ENCODE measurements around the gene FGR. TPM values are rescaled to one million over a fixed set of nuclear protein-coding genes. Genes with fewer than 3 reads are reported as not detected.

FGR gene
- polyA plus RNA-seq, 1 of the 3 experiments (the other 2 are of a cell fraction): not detected

GRCh38 chr1:27598295-27598687, 36.7 kb downstream of the FGR start:
- Histone ChIP-seq H3K9me3 (no peaks in the 10 kb centered on the region), H3K27ac (ENCODE audit: low read depth in 2 of 2, low read length in 1 of 2) (peak overlapping the region; percentile 60 to 61), H3K4me1 (ENCODE audit: control insufficient read depth in 1 of 2, insufficient read depth in 2 of 2, low read depth in 1 of 2, low read length in 1 of 2) (peaks cover 66 to 84% of the 10 kb centered on the region in 2 experiments), H3K9ac (peak overlapping the region; percentile 23; the same call in 1 of the 2 replicates), H3K36me3 (replicated peaks in 1 of 2; ENCODE audit: control insufficient read depth in 1 of 2, insufficient read depth in 2 of 2, low read length in 1 of 2) (no peaks in the 10 kb centered on the region), H4K20me1 (ENCODE audit: insufficient read depth) (peaks cover 88% of the 10 kb centered on the region), H3K9me2 (no peaks in the 10 kb centered on the region), H3K4me2 (peak overlapping the region; percentile 100), H3K4me3 (ENCODE audit: low read depth in 2 of 2, low read length in 1 of 2) (peak overlapping the region in 1 of 2 experiments; percentile 33; a peak in 1 of 4 replicates), H3K79me2 (ENCODE audit: insufficient read depth) (peaks cover 99% of the 10 kb centered on the region), H3K27me3 (ENCODE audit: insufficient read depth) (no peaks in the 10 kb centered on the region), H2AFZ (ENCODE audit: low read depth) (no peak overlapping the region), H3F3A (replicated peaks; ENCODE audit: insufficient read depth) (peaks cover 19% of the 10 kb centered on the region)
- ChIA-PET POLR2A (no interaction called here), CTCF (interaction anchor here (1.2 to 27.7 kb wide), 4 partner anchors 18 to 205 kb away, joined by 3 to 603 read pairs (median 3); partner anchors contain the start of gene IFI6)
- DNase-seq: peak; percentile 74
- TF ChIP-seq PBX3 (IDR thresholded peaks at IDR 0.05) (no peak), USF1 (IDR thresholded peaks at IDR 0.05; ENCODE audit: borderline replicate concordance, low read depth) (peak; percentile 31; the same call in 1 of the 2 replicates)
- WGBS (ENCODE audit: low lambda C conversion rate): 49% methylated on average over 3 of the region's 3 CpGs

DNA sequence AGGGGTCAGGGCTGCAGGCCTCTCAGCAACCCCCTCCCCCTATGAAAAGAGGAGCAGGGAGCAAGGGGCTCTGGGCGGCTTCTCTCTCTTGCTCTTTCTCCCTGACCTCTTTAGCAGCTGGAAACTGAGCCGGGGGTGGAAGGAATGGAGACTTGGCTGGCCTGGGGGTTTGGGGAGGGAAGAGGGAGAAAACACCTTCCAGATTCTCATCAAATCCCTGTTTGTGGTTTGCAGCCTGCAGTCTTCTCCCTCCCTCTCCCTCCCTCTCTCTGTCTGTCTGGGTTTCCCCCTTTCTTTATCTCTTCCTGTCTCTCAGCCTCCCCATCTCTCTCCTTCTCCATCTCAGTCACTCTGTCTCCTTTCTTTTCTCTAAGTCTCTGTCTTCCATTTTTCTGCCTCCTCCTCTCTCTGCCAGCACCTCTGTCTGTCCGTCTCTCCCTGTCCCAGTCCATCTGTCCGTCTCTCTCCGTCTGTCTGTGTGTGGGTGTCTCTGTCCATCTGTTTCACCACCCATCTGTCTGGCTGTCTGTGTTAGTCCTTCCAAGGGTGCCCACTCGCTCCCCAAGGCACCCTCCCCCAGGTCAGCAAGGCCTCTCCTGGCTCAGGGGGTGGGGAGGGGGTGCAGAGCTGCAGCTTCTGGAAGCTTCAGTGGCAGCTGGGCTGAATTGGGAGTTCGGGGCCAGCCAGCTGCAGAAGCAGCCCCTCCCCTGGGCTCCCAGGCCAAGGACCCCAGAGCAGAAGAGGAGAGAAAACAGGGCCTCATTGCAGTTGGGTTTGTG, 37.3 kb downstream of the FGR start:
- Histone ChIP-seq H3K4me3 (ENCODE audit: low read depth in 2 of 2, low read length in 1 of 2) (peak overlapping the region in 1 of 2 experiments; percentile 26; a peak in 1 of 4 replicates), H3K9me3 (no peaks in the 10 kb centered on the region), H3K4me1 (ENCODE audit: control insufficient read depth in 1 of 2, insufficient read depth in 2 of 2, low read depth in 1 of 2, low read length in 1 of 2) (peaks cover 66 to 89% of the 10 kb centered on the region in 2 experiments), H3F3A (replicated peaks; ENCODE audit: insufficient read depth) (peaks cover 19% of the 10 kb centered on the region), H4K20me1 (ENCODE audit: insufficient read depth) (peaks cover 94% of the 10 kb centered on the region), H2AFZ (ENCODE audit: low read depth) (no peak overlapping the region), H3K36me3 (replicated peaks in 1 of 2; ENCODE audit: control insufficient read depth in 1 of 2, insufficient read depth in 2 of 2, low read length in 1 of 2) (no peaks in the 10 kb centered on the region), H3K9me2 (no peaks in the 10 kb centered on the region), H3K27ac (ENCODE audit: low read depth in 2 of 2, low read length in 1 of 2) (peak overlapping the region; percentile 60 to 61), H3K4me2 (peak overlapping the region; percentile 100), H3K27me3 (ENCODE audit: insufficient read depth) (no peaks in the 10 kb centered on the region), H3K9ac (no peak overlapping the region; the same call in 1 of the 2 replicates), H3K79me2 (ENCODE audit: insufficient read depth) (peaks cover 100% of the 10 kb centered on the region)
- 49% methylated on average over 7 of the region's 7 CpGs for WGBS (ENCODE audit: low lambda C conversion rate)
- ChIA-PET POLR2A (no interaction called here), CTCF (interaction anchor here (1.2 to 27.7 kb wide), 3 partner anchors 17 to 204 kb away, joined by 3 to 603 read pairs (median 3); no protein-coding TSS in a partner anchor)
- TF ChIP-seq TCF12 (IDR thresholded peaks at IDR 0.05) (peak; percentile 25; the same call in 1 of the 2 replicates), FOXJ3 (CRISPR knock-in tag; IDR thresholded peaks at IDR 0.05) (no peak), MEF2A (IDR thresholded peaks at IDR 0.05; ENCODE audit: borderline replicate concordance, low read depth) (no peak), SIN3A (IDR thresholded peaks at IDR 0.05; ENCODE audit: borderline replicate concordance, low read depth, low read length) (no peak)
- no peak for DNase-seq

- peak overlapping the region; percentile 100; the same call in 1 of the 2 replicates for H3K4me2 ChIP-seq
- CTCF ChIA-PET: interaction anchor here (27.7 kb wide), 1 partner anchor 34 kb away, joined by 603 read pairs; no protein-coding TSS in a partner anchor
- POLR2A ChIA-PET: no interaction called here
These were observed 38.0 kb downstream of the FGR start for GRCh38 chr1:27596986-27597385.

More at GRCh38 chr1:27596986-27597385, 38.0 kb downstream of the FGR start:
- no peak overlapping the region for H3K4me3 ChIP-seq (ENCODE audit: low read depth in 2 of 2, low read length in 1 of 2)
- DNase-seq: no peak
- H3K9ac ChIP-seq: no peak overlapping the region
- H3K79me2 ChIP-seq (ENCODE audit: insufficient read depth): peaks cover 99% of the 10 kb centered on the region
- H3K9me2 ChIP-seq: no peaks in the 10 kb centered on the region
- WGBS (ENCODE audit: low lambda C conversion rate): 93% methylated on average over 3 of the region's 4 CpGs
- no peaks in the 10 kb centered on the region for H3K9me3 ChIP-seq
- peak overlapping the region in 1 of 2 experiments; percentile 60; a peak in 2 of 4 replicates for H3K27ac ChIP-seq (ENCODE audit: low read depth in 2 of 2, low read length in 1 of 2)
- TF ChIP-seq, protein P1, sequence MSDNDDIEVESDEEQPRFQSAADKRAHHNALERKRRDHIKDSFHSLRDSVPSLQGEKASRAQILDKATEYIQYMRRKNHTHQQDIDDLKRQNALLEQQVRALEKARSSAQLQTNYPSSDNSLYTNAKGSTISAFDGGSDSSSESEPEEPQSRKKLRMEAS (IDR thresholded peaks at IDR 0.05; ENCODE audit: low read depth): no peak
- TF ChIP-seq MXI1 (IDR thresholded peaks at IDR 0.05; ENCODE audit: low read depth, low read length): no peak
- H2AFZ ChIP-seq (ENCODE audit: low read depth): no peak overlapping the region
- H4K20me1 ChIP-seq (ENCODE audit: insufficient read depth): peaks cover 92% of the 10 kb centered on the region
- no peaks in the 10 kb centered on the region for H3K36me3 ChIP-seq (replicated peaks in 1 of 2; ENCODE audit: control insufficient read depth in 1 of 2, insufficient read depth in 2 of 2, low read length in 1 of 2)
- no peaks in the 10 kb centered on the region for H3K27me3 ChIP-seq (ENCODE audit: insufficient read depth)
- peaks cover 14% of the 10 kb centered on the region for H3F3A ChIP-seq (replicated peaks; ENCODE audit: insufficient read depth)
- H3K4me1 ChIP-seq (ENCODE audit: control insufficient read depth in 1 of 2, insufficient read depth in 2 of 2, low read depth in 1 of 2, low read length in 1 of 2): peaks cover 66 to 88% of the 10 kb centered on the region in 2 experiments
